Central memory CD8-positive, alpha-beta T cell (primary cell): ENCODE data around the gene OR14C36.
"Not testable (repeated sequence)": the region's sequence is repeated elsewhere in the genome, so short reads cannot be mapped to it uniquely, and the experiment has no call there.

Source experiments
- ATAC-seq: fragments of 150-1000 bp; cut with Tn5 transposase; replicated peaks from 2 replicates; pipeline ENCODE4 v1.10.0; 2022; ENCODE audit warnings: mild to moderate bottlenecking, moderate FRiP score, moderate number of reproducible peaks; ENCODE audit not compliant: poor library complexity, severe bottlenecking; ENCODE audit errors: extremely low read depth
- DNase-seq, 2 donors: peaks; one replicate each; pipeline ENCODE4 v3.0.0; 2021; ENCODE audit warnings: low spot score in 2 of 2
- H3K27ac Mint-ChIP-seq: one replicate; pipeline ENCODE4 v1.8.0; 2022; ENCODE audit warnings: low read depth, mild to moderate bottlenecking, moderate library complexity, mixed read lengths
- H3K27me3 Mint-ChIP-seq: one replicate; pipeline ENCODE4 v1.8.0; 2022; ENCODE audit warnings: mixed read lengths
- H3K36me3 Mint-ChIP-seq: one replicate; pipeline ENCODE4 v1.8.0; 2022; ENCODE audit warnings: mild to moderate bottlenecking, moderate library complexity, mixed read lengths; ENCODE audit not compliant: insufficient read depth
- H3K4me1 Mint-ChIP-seq: one replicate; pipeline ENCODE4 v1.8.0; 2022; ENCODE audit warnings: mixed read lengths
- H3K4me3 Mint-ChIP-seq: one replicate; pipeline ENCODE4 v1.8.0; 2022; ENCODE audit warnings: mild to moderate bottlenecking, moderate library complexity, mixed read lengths
- H3K9me3 Mint-ChIP-seq: one replicate; pipeline ENCODE4 v1.8.0; 2022; ENCODE audit warnings: mixed read lengths

The OR14C36 gene

GRCh38 chr1:248348475-248348874 is at the start of gene OR14C36:
Gene OR14C36, plus strand, starts transcription at chr1:248348775. Its CDS starts 0 bp downstream, at chr1:248348775.
- ATAC-seq (no peak), DNase-seq (no peak)
- no peaks in the 10 kb centered on the region for H3K4me1 Mint-ChIP-seq
- peaks cover 7% of the 10 kb centered on the region for H3K9me3 Mint-ChIP-seq
- no peaks in the 10 kb centered on the region for H3K36me3 Mint-ChIP-seq
- no peaks in the 10 kb centered on the region for H3K27me3 Mint-ChIP-seq
- no peak within 1 kb of the TSS for H3K27ac Mint-ChIP-seq
- no peak within 1 kb of the TSS for H3K4me3 Mint-ChIP-seq

- DNase-seq = no peak
- no peaks in the 10 kb centered on the region for H3K4me1 Mint-ChIP-seq
- H3K36me3 Mint-ChIP-seq = no peaks in the 10 kb centered on the region
- no peak within 1 kb of the TSS for H3K4me3 Mint-ChIP-seq
- no peak for ATAC-seq
- no peaks in the 10 kb centered on the region for H3K27me3 Mint-ChIP-seq
- H3K9me3 Mint-ChIP-seq = no peaks in the 10 kb centered on the region
- H3K27ac Mint-ChIP-seq = no peak within 1 kb of the TSS
These were observed 45.3 kb upstream of the OR14C36 start, which contains the start of gene OR2T12 for GRCh38 chr1:248303324-248303723. Gene OR2T12, minus strand, starts transcription at chr1:248303424. Its CDS starts 7,846 bp downstream, at chr1:248295578.

- not testable (repeated sequence) for H3K27ac Mint-ChIP-seq, H3K9me3 Mint-ChIP-seq, H3K4me1 Mint-ChIP-seq, H3K4me3 Mint-ChIP-seq, ATAC-seq, DNase-seq, H3K27me3 Mint-ChIP-seq, H3K36me3 Mint-ChIP-seq
These were observed 42.9 kb upstream of the OR14C36 start for GRCh38 chr1:248305672-248306071.

- DNase-seq (no peak), ATAC-seq (no peak)
- H3K4me3 Mint-ChIP-seq = no peak overlapping the region
- no peaks in the 10 kb centered on the region for H3K36me3 Mint-ChIP-seq
- no peaks in the 10 kb centered on the region for H3K9me3 Mint-ChIP-seq
- no peak overlapping the region for H3K27ac Mint-ChIP-seq
- H3K27me3 Mint-ChIP-seq = no peaks in the 10 kb centered on the region
- H3K4me1 Mint-ChIP-seq = no peaks in the 10 kb centered on the region
These were observed 42.5 kb upstream of the OR14C36 start for GRCh38 chr1:248306103-248306502.

- H3K9me3 Mint-ChIP-seq, H3K4me3 Mint-ChIP-seq, H3K36me3 Mint-ChIP-seq, H3K27me3 Mint-ChIP-seq, H3K27ac Mint-ChIP-seq, DNase-seq, ATAC-seq, H3K4me1 Mint-ChIP-seq: not testable (repeated sequence)
These were observed 41.8 kb upstream of the OR14C36 start for GRCh38 chr1:248306740-248307139.

GRCh38 chr1:248316796-248317195 is 31.8 kb upstream of the OR14C36 start:
- H3K4me3 Mint-ChIP-seq = no peak overlapping the region
- H3K9me3 Mint-ChIP-seq = peaks cover 32% of the 10 kb centered on the region
- H3K27me3 Mint-ChIP-seq = no peaks in the 10 kb centered on the region
- no peak overlapping the region for H3K27ac Mint-ChIP-seq
- ATAC-seq (no peak), DNase-seq (no peak)
- H3K4me1 Mint-ChIP-seq = no peaks in the 10 kb centered on the region
- peaks cover 4% of the 10 kb centered on the region for H3K36me3 Mint-ChIP-seq

GRCh38 chr1:248324468-248324867 is 24.1 kb upstream of the OR14C36 start, which contains the start of gene OR2M7:
Gene OR2M7, minus strand, starts transcription at chr1:248324568. Its CDS starts 0 bp downstream, at chr1:248324568.
- DNase-seq = no peak
- no peak within 1 kb of the TSS for H3K27ac Mint-ChIP-seq
- H3K9me3 Mint-ChIP-seq = peaks cover 35% of the 10 kb centered on the region
- H3K4me3 Mint-ChIP-seq = no peak within 1 kb of the TSS
- H3K27me3 Mint-ChIP-seq = no peaks in the 10 kb centered on the region
- no peaks in the 10 kb centered on the region for H3K4me1 Mint-ChIP-seq
- H3K36me3 Mint-ChIP-seq = no peaks in the 10 kb centered on the region
- ATAC-seq = no peak

GRCh38 chr1:248343451-248343850 is 5.1 kb upstream of the OR14C36 start:
- no peak overlapping the region for H3K4me3 Mint-ChIP-seq
- no peaks in the 10 kb centered on the region for H3K36me3 Mint-ChIP-seq
- no peaks in the 10 kb centered on the region for H3K4me1 Mint-ChIP-seq
- ATAC-seq (no peak), DNase-seq (no peak)
- no peak overlapping the region for H3K27ac Mint-ChIP-seq
- H3K27me3 Mint-ChIP-seq = no peaks in the 10 kb centered on the region
- no peaks in the 10 kb centered on the region for H3K9me3 Mint-ChIP-seq

- Mint-ChIP-seq H3K27me3 (peaks cover 12% of the 10 kb centered on the region), H3K27ac (no peak overlapping the region)
These were observed 10.8 kb downstream of the OR14C36 start for GRCh38 chr1:248359415-248359814.

GRCh38 chr1:248361121-248361715 is 12.6 kb downstream of the OR14C36 start, which contains the start of gene OR2T4:
Gene OR2T4, plus strand, starts transcription at chr1:248361665. Its CDS starts 0 bp downstream, at chr1:248361665.
- H3K36me3 Mint-ChIP-seq = no peaks in the 10 kb centered on the region
- H3K27me3 Mint-ChIP-seq = peaks cover 12% of the 10 kb centered on the region
- H3K9me3 Mint-ChIP-seq = peaks cover 13% of the 10 kb centered on the region
- no peak within 1 kb of the TSS for H3K27ac Mint-ChIP-seq
- ATAC-seq = no peak
- H3K4me1 Mint-ChIP-seq = no peaks in the 10 kb centered on the region
- H3K4me3 Mint-ChIP-seq = no peak within 1 kb of the TSS
- DNase-seq = no peak

More at GRCh38 chr1:248359415-248359814, 10.8 kb downstream of the OR14C36 start:
- ATAC-seq = no peak
- Mint-ChIP-seq H3K9me3 (peaks cover 8% of the 10 kb centered on the region), H3K4me3 (no peak overlapping the region), H3K36me3 (no peaks in the 10 kb centered on the region), H3K4me1 (no peaks in the 10 kb centered on the region)
- DNase-seq = no peak

- DNase-seq (no peak), ATAC-seq (no peak)
- Mint-ChIP-seq H3K27me3 (peaks cover 11% of the 10 kb centered on the region), H3K36me3 (no peaks in the 10 kb centered on the region), H3K9me3 (peaks cover 13% of the 10 kb centered on the region), H3K27ac (no peak overlapping the region), H3K4me3 (no peak overlapping the region), H3K4me1 (no peaks in the 10 kb centered on the region)
These were observed 18.0 kb downstream of the OR14C36 start for GRCh38 chr1:248366609-248367008.

- H3K4me3 Mint-ChIP-seq = no peak overlapping the region
- H3K36me3 Mint-ChIP-seq = no peaks in the 10 kb centered on the region
- H3K4me1 Mint-ChIP-seq = no peaks in the 10 kb centered on the region
- ATAC-seq (no peak), DNase-seq (no peak)
- H3K27ac Mint-ChIP-seq = no peak overlapping the region
- no peaks in the 10 kb centered on the region for H3K27me3 Mint-ChIP-seq
- H3K9me3 Mint-ChIP-seq = peaks cover 8% of the 10 kb centered on the region
These were observed 23.8 kb downstream of the OR14C36 start for GRCh38 chr1:248372394-248372793.

GRCh38 chr1:248373761-248374160 is 25.2 kb downstream of the OR14C36 start:
- H3K36me3 Mint-ChIP-seq = no peaks in the 10 kb centered on the region

More at GRCh38 chr1:248373761-248374160, 25.2 kb downstream of the OR14C36 start:
- no peak overlapping the region for H3K4me3 Mint-ChIP-seq
- H3K27ac Mint-ChIP-seq = no peak overlapping the region
- no peaks in the 10 kb centered on the region for H3K27me3 Mint-ChIP-seq
- DNase-seq = no peak
- H3K9me3 Mint-ChIP-seq = peaks cover 8% of the 10 kb centered on the region
- H3K4me1 Mint-ChIP-seq = no peaks in the 10 kb centered on the region
- ATAC-seq = no peak
